GM23338 (cell line): Measurements from ENCODE around the gene CPLX3. TPM values are rescaled to one million over a fixed set of nuclear protein-coding genes. Genes with fewer than 3 reads are reported as not detected.

ENCODE experiments used
- ATAC-seq: fragments of 200-7000 bp; cut with Tn5 transposase; 3 replicates; pipeline ENCODE4 v1.9.1; 2020
- DNase-seq: peaks from one replicate; pipeline ENCODE4 v3.0.0-alpha.2; 2015; ENCODE audit warnings: low spot score
- H2AFZ ChIP-seq: fragments of 200-600 bp; sonication (generic); 2 replicates; pipeline ENCODE4 v1.8.0; 2016; ENCODE audit warnings: antibody characterized with exemption, mild to moderate bottlenecking, moderate library complexity
- H3F3A ChIP-seq: fragments of 200-600 bp; sonication (generic); replicated peaks from 2 replicates; pipeline ENCODE4 v1.8.0; 2017; ENCODE audit warnings: antibody characterized with exemption, mixed run types, low read depth
- H3K27ac ChIP-seq: fragments of 200-600 bp; sonication (generic); 2 replicates; pipeline ENCODE4 v1.6.1; 2016; ENCODE audit warnings: low read depth
- H3K27me3 ChIP-seq: fragments of 200-600 bp; sonication (generic); 2 replicates; pipeline ENCODE4 v1.8.0; 2016; ENCODE audit warnings: mild to moderate bottlenecking, mixed run types, moderate library complexity; ENCODE audit not compliant: insufficient read depth
- H3K36me3 ChIP-seq: fragments of 200-600 bp; sonication (generic); 2 replicates; pipeline ENCODE4 v1.8.0; 2016; ENCODE audit warnings: mild to moderate bottlenecking; ENCODE audit not compliant: insufficient read depth
- H3K4me1 ChIP-seq: fragments of 200-600 bp; sonication (generic); 2 replicates; pipeline ENCODE4 v1.8.0; 2016; ENCODE audit warnings: mild to moderate bottlenecking, moderate library complexity; ENCODE audit not compliant: insufficient read depth
- H3K4me2 ChIP-seq: fragments of 200-600 bp; sonication (generic); 2 replicates; pipeline ENCODE4 v1.7.1; 2017; ENCODE audit warnings: mixed run types
- H3K4me3 ChIP-seq: fragments of 200-600 bp; sonication (generic); 2 replicates; pipeline ENCODE4 v1.6.1; 2016; ENCODE audit warnings: mixed run types
- H3K79me2 ChIP-seq: fragments of 200-600 bp; sonication (generic); replicated peaks from 2 replicates; pipeline ENCODE4 v1.8.0; 2017; ENCODE audit warnings: mild to moderate bottlenecking; ENCODE audit not compliant: insufficient read depth
- H3K9me2 ChIP-seq: fragments of 200-600 bp; sonication (generic); 2 replicates; pipeline ENCODE4 v1.8.0; 2017; ENCODE audit not compliant: insufficient read depth
- H4K20me1 ChIP-seq: fragments of 200-600 bp; sonication (generic); replicated peaks from 2 replicates; pipeline ENCODE4 v1.8.0; 2017; ENCODE audit warnings: mild to moderate bottlenecking; ENCODE audit not compliant: insufficient read depth
- H3K27ac Mint-ChIP-seq: 2 replicates; pipeline ENCODE4 v1.8.0; 2020; ENCODE audit warnings: inconsistent platforms, mild to moderate bottlenecking, moderate library complexity, mixed read lengths
- H3K27me3 Mint-ChIP-seq: 3 replicates; pipeline ENCODE4 v1.8.0; 2022; ENCODE audit warnings: low read depth, mild to moderate bottlenecking, moderate library complexity, mixed read lengths, inconsistent platforms; ENCODE audit not compliant: insufficient read depth, poor library complexity
- H3K36me3 Mint-ChIP-seq: 3 replicates; pipeline ENCODE4 v1.8.0; 2021; ENCODE audit warnings: low read depth, mild to moderate bottlenecking, inconsistent platforms, moderate library complexity, mixed read lengths
- H3K4me1 Mint-ChIP-seq: 3 replicates; pipeline ENCODE4 v1.8.0; 2020; ENCODE audit warnings: mild to moderate bottlenecking, inconsistent platforms, mixed read lengths
- H3K4me3 Mint-ChIP-seq: 3 replicates; pipeline ENCODE4 v1.8.0; 2021; ENCODE audit warnings: moderate library complexity, mild to moderate bottlenecking, inconsistent platforms, mixed read lengths
- H3K9me3 Mint-ChIP-seq: 3 replicates; pipeline ENCODE4 v1.8.0; 2020; ENCODE audit warnings: moderate library complexity, mild to moderate bottlenecking, inconsistent platforms, mixed read lengths
- CREB1 ChIP-seq: fragments of 250-450 bp; sonication (Bioruptor Pico); IDR thresholded peaks from 2 replicates; pipeline ENCODE4 v1.5.0; 2020; ENCODE audit warnings: low read depth, mild to moderate bottlenecking, moderate library complexity
- CTCF ChIP-seq, 2 experiments: fragments of 200-600 bp in 1 of 2; sonication (generic) in 1 of 2; conservative IDR thresholded peaks; 2 replicates each; pipeline versions ENCODE4 v1.5.1 to v1.6.1; 2016 to 2017; ENCODE audit warnings: antibody characterized with exemption in 2 of 2, low read depth in 2 of 2, mild to moderate bottlenecking in 2 of 2, moderate library complexity in 1 of 2
- ETS1 ChIP-seq: IDR thresholded peaks from 2 replicates; pipeline ENCODE4 v1.6.1; 2016; ENCODE audit warnings: antibody characterized with exemption
- EZH2 ChIP-seq: fragments of 200-600 bp; sonication (generic); IDR thresholded peaks from one replicate; pipeline ENCODE4 v1.8.0; 2017; ENCODE audit warnings: antibody characterized with exemption, mild to moderate bottlenecking, low read depth; ENCODE audit not compliant: unreplicated experiment
- EZH2phosphoT487 ChIP-seq: fragments of 200-600 bp; sonication (generic); IDR thresholded peaks from one replicate; pipeline ENCODE4 v1.8.1; 2018; ENCODE audit warnings: antibody characterized with exemption; ENCODE audit not compliant: unreplicated experiment
- JUNB ChIP-seq: IDR thresholded peaks from one replicate; pipeline ENCODE4 v1.6.1; 2016; ENCODE audit warnings: antibody characterized with exemption; ENCODE audit not compliant: unreplicated experiment
- NANOG ChIP-seq: IDR thresholded peaks from 2 replicates; pipeline ENCODE4 v1.6.1; 2016; ENCODE audit warnings: antibody characterized with exemption, borderline replicate concordance
- POLR2AphosphoS5 ChIP-seq: IDR thresholded peaks from 2 replicates; pipeline ENCODE4 v1.6.1; 2016; ENCODE audit warnings: antibody characterized with exemption, low read depth
- REST ChIP-seq: IDR thresholded peaks from one replicate; pipeline ENCODE4 v1.6.1; 2018; ENCODE audit warnings: antibody characterized with exemption; ENCODE audit not compliant: unreplicated experiment
- STAT1 ChIP-seq: IDR thresholded peaks from one replicate; pipeline ENCODE4 v1.6.1; 2016; ENCODE audit warnings: antibody characterized with exemption; ENCODE audit not compliant: unreplicated experiment
- ZNF114 ChIP-seq: fragments of 250-450 bp; sonication (Bioruptor Pico); IDR thresholded peaks from 2 replicates; pipeline ENCODE4 v1.5.0; 2020; ENCODE audit warnings: mild to moderate bottlenecking, moderate library complexity
- ZNF331 ChIP-seq: fragments of 250-450 bp; sonication (Bioruptor Pico); IDR thresholded peaks from 2 replicates; pipeline ENCODE4 v1.5.0; 2020; ENCODE audit warnings: low read depth, mild to moderate bottlenecking, moderate library complexity
- ZNF462 ChIP-seq: fragments of 250-450 bp; sonication (Bioruptor Pico); IDR thresholded peaks from 2 replicates; pipeline ENCODE4 v1.5.0; 2020; ENCODE audit warnings: mild to moderate bottlenecking, moderate library complexity
- polyA plus RNA-seq: library from polyadenylated mRNA; unstranded; fragments of >200 nt; fragmentation: Nextera tagmentation; extraction: Ambion mirVana; gene quantifications from 2 replicates; pipeline ENCODE4 v1.2.1, GENCODE V29; 2016
- total RNA-seq: library from RNA; depleted of rRNA; stranded (reverse); fragments of >200 nt; shearing (Covaris generic); gene quantifications from 2 replicates; pipeline ENCODE4 v1.2.3, GENCODE V29; 2014

Gene CPLX3
- total and polyA plus RNA-seq, 2 experiments from 2014 or later: 0.66 TPM; not detected in 1

- Histone ChIP-seq H3K27ac (no peak overlapping the region), H3K4me2 (peak overlapping the region; percentile 96), H4K20me1 (peaks cover 30% of the 10 kb centered on the region), H3K27me3 (peaks cover 19% of the 10 kb centered on the region), H3K36me3 (no peaks in the 10 kb centered on the region), H3F3A (peaks cover 3% of the 10 kb centered on the region), H3K79me2 (peaks cover 5% of the 10 kb centered on the region), H3K9me2 (no peaks in the 10 kb centered on the region), H2AFZ (no peak overlapping the region), H3K4me1 (peaks cover 17% of the 10 kb centered on the region), H3K4me3 (peak overlapping the region; percentile 79)
- ATAC-seq (peak; percentile 11), DNase-seq (no peak)
- Mint-ChIP-seq H3K9me3 (no peaks in the 10 kb centered on the region), H3K4me1 (peaks cover 36% of the 10 kb centered on the region), H3K4me3 (peak overlapping the region; percentile 82), H3K27ac (no peak overlapping the region), H3K27me3 (peaks cover 23% of the 10 kb centered on the region), H3K36me3 (no peaks in the 10 kb centered on the region)
- TF ChIP-seq CREB1 (CRISPR knock-in tag): no peak
- no peak for TF ChIP-seq ETS1
- TF ChIP-seq CTCF (conservative IDR thresholded peaks at IDR 0.05; ENCODE audit: low read depth in 2 of 2): no peak
- TF ChIP-seq EZH2: no peak
- TF ChIP-seq POLR2AphosphoS5: no peak
- TF ChIP-seq ZNF462: no peak
- no peak for TF ChIP-seq JUNB
- TF ChIP-seq EZH2phosphoT487: no peak
- no peak for TF ChIP-seq REST
- no peak for TF ChIP-seq NANOG
- TF ChIP-seq ZNF331: no peak
- no peak for TF ChIP-seq STAT1
- TF ChIP-seq ZNF114 (CRISPR knock-in tag): no peak
Measured at GRCh38 chr15:74783072-74783807, 43.2 kb upstream of the CPLX3 start.
